CD4-positive, alpha-beta T cell treated with Interleukin-17A for 4 hours (primary cell): ENCODE results near the gene DUS2.

Source experiments
- DNase-seq: peaks from one replicate; pipeline ENCODE4 v3.0.0-alpha.2; 2020; ENCODE audit warnings: mixed read lengths

DUS2 gene

GRCh38 chr16:68047987-68048386, 24.9 kb downstream of the DUS2 start:
- DNase-seq = no peak

DNA sequence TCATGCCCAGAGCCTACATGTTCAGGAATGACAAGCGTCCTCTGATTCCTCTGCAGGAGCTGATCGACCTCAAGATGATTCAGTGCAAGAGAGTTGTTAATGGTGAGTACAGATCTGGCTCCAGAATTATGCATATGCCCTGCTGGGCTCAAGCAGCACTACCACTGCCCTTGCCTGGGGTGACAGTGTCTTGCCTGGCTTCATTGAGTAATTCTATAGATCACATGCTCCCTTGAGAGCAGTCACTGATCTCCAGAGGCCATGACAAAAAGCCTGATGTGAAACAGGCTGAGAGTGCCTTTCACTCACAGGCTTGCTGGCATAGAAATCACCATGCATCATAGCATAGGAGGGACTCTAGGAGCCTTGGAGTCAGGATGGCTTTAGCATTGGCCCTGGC, 26.4 kb downstream of the DUS2 start:
- no peak for DNase-seq

DNA sequence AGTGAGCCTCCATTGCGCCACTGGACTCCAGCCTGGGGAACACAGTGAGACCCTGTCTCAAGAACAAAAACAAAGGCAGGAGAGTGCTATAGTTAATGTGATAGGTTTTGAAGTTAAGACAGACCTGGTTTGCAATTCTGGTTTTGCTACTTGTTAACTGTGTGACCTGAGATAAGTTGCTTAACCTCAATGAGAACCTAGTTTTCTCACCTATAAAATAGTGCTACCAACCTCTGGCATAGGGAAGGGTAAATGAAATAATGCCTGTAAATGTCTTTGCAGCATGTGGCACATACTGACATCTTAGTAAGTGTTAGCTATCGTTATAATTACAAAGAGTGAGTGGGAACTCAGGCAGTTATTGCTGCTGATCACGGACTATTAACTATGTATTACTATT, 32.3 kb downstream of the DUS2 start:
- DNase-seq = no peak

DNA sequence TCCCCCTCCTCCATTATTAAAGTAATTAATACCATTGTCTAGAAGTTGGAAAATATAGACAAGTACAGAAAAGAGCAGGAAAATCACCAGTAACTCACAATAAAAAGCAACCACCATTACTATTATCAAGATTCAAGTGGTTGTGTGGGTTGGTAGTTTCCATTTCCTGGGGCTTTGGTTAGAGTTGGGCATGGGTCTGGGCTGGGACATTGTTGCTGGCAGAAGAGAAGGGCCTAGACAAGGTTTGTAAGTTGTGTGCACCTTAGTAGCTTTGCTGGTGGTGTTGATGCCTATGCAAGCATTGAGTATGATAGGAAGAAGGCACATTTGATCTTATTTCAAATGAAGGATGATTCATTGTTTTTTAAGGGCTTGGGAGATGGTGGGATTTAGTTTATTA, 36.7 kb downstream of the DUS2 start:
- DNase-seq = no peak

- DNase-seq = no peak
Observed at GRCh38 chr16:68061396-68061795, 38.3 kb downstream of the DUS2 start.

DNA sequence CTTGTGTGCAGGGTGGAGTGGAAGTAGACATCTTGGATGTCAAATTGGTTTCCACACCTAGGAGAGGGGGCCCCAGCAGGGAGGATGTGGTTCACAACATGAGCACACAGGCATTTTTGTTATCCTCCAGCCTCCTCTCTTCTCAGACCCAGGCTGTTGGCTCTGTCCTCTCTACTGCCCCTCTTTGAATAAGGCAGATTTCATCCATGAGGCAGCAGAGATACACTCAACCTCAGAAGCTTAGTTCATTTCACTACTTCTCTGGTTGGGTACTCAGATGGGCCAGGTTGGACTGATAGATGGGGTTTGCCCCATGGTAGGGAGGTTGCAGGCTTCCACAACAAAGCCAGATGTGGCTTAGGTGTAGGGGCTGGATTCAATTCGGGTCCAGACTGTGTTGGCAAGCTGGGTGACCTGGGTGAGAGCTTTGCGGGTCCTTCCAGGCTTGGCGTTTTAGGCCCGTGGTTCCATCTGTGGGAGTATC, 39.9 kb downstream of the DUS2 start:
- DNase-seq = peak; percentile 52

DNA sequence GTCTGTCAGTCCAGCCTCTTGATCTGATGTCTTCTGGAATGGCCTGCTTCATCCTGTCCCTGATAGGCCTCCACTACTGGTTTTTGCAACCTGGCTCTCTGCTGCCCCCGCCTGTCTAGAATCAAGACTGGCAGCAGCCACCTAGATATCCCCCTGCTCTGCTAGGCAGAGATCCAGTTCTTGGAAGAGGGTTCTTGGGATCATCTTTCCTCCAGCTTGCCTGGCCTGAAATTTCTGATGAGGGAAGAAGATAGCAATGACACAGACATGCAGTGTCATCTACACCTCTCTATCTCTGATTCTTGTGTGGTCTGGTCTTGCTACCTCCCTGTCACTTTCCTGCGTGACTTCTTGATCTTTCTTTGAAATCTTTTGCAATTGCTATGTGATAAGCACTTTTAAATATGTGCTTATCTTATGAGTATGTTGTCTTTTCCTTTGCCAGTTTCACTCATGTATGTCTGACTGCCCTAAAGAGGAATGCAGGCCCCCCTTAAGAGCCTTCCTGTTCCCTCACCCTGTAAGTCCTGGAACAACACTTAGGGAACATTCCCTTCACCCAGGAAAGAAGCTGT, 41.8 kb downstream of the DUS2 start:
- peak; percentile 82 for DNase-seq

DNA sequence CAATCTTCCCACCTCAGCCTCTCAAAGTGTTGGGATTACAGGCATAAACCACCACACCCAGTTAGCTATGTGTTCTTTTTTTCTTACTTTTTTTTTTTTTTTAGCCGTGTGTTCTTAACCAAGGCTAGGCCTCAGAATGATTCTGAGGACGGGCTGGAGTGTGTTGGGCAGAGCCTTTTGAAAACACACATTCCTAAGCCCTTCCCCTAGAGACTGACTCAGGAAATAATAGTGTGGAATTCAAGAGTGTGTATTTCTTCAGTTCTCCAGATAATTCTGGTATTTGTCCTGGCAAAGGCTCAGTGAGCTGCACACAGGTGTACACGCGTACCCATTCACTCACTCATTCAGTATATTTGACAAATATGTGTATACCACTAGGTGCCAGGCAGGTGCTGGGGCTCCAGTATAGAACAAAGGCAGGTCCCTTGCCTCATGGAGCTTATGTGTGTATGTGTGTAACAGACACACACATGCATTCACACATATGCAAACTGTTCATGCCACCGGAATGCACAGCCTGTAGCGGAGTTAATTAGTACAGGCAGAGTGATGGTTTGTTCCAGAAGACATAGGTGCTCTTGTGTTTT, 42.7 kb downstream of the DUS2 start:
- no peak for DNase-seq

DNA sequence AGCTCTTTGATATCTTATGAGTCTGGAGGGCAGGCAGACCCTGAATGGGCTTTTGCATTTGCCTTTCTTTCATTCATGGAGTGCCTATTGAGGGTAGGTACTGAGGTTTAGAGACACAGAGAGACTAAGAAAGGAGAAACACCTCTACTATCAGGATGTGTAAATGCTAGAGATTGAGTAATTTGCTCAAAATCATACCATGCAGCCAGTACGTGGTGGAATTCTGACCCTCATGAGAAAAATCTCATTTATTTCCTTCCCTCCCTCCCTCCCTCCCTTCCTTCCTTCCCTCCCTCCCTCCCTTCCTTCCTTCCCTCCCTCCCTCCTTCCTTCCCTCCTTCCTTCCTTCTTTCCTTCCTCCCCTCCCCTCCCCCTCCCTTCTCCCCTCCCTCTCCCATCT, 43.7 kb downstream of the DUS2 start:
- no peak for DNase-seq

DNA sequence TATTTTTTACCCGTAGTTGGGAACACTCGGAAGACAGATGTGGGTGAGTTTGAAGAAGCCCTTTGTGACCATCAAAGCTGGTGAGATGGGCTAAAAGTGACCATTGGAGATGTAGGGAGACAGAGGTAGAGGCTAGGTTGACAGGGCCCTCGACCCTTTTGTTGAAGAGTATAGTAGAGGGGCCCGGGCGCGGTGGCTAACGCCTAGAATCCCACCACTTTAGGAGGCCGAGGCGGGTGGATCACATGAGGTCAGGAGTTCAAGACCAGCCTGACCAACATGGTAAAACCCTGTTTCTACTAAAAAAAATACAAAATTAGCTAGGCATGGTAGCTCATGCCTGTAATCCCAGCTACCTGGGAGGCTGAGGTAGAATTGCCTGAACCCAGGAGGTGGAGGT, 45.8 kb downstream of the DUS2 start:
- DNase-seq = no peak

DNA sequence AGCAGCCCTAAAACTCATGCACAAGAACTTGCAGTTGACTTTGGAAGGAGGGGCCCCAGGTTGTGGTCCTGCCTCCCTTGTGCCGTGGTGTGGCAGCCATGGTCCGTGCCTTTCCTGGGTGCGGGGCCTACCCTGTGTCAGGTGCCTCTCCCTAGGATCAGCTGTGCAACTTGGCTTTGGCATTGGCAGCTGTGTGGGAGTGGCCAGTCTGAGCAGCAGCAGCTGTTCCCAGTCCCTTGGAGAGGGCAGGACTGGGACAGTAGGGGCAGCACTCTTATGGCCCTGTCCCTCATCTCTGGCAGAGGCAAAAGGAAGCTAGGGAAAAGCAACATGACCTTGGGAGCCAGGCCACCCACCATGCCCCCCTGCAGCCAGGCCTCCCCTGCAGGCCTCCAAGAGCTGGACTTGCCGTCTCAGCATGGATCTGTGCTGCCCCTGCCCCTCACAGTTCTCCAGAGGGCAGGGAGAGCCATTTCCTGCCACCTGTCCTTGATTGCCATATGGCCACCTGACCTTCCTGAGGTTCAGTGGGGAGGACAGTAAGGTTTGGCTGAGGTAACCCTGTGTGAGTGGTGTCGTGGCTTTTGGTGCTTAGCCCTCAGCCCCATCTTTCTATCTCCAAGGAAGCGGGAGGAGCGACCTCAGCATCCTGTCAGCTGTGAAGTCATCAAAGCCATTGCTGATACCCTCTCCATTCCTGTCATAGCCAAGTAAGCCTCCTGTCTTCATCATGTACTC, 46.6 kb downstream of the DUS2 start:
- peak; percentile 71 for DNase-seq

GRCh38 chr16:68070249-68070730, 47.2 kb downstream of the DUS2 start:
- no peak for DNase-seq

DNA sequence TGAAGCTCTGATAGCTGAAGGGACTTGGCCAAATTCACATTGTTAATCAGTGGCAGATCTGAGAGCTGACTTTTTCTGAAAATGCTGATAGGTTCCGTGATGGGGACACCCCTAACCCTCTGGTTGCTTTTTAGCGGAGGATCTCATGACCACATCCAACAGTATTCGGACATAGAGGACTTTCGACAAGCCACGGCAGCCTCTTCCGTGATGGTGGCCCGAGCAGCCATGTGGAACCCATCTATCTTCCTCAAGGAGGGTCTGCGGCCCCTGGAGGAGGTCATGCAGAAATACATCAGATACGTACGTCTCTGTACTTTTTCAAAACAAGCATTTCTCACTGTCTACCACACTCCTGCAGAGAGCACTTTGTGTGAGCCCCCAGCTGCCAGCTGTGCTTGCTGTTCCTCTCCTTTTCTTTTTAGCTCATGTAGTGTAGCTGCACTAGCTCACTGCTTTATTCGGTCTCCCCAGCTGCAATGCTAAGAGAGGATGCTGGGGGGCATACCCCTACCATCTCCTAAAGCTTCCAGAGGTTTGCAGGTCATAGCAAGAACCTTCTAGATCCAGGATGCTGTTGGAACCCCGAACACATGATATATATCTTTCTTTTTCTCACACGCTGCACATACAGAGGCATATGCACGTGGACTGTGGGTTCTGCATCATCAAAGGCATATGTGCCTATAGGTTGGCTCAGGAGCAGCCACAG, 47.9 kb downstream of the DUS2 start:
- DNase-seq = no peak

DNA sequence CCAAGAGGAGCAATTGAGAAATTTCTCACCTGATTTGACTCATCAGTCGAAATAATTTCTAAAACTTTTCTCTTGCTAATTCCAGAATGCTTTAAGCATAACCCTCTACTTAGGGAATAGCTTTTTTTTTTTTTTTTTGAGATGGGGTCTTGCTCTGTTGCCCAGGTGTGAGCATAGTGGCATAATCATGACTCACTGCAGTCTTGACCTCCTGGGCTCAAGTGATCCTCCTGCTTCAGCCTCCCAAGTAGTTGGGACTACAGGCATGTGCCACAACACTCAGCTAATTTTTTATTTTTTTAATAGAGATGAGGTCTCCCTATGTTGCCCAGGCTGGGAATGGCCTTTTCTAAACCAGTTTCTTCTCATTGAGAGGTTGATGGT, 48.4 kb downstream of the DUS2 start:
- DNase-seq = no peak

DNA sequence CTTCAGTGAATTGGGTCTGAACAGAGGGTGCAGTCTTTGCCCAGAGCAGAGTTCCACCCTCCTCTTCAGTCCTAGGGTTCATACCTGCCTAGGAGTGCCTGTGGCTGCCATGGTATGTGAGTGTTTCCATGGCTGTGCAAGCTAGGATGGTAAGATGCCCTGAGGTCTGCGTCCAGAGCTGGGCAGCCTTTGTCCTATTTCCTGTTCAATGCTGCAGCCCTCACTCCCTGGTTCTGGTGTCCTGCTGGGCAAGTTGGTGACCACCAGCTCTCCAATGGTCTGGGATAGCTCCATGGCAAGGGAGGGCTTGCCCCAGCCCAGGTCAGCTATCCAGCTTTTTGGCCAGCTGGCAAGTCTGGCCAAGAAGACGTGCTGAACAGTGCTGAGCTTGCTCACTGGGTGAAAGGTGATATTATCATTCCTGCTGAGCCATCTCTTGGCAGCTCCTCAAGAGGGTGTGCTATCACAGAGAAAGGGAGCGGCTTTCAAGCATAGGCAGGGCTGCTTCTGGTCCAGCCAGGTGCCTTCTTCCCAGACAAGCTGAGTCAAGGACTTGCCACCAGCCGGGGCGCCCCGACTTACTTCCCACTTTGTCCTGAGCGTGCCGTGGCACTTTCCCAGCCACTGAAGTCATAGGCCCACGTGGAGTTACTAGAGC, 49.1 kb downstream of the DUS2 start:
- no peak for DNase-seq

DNA sequence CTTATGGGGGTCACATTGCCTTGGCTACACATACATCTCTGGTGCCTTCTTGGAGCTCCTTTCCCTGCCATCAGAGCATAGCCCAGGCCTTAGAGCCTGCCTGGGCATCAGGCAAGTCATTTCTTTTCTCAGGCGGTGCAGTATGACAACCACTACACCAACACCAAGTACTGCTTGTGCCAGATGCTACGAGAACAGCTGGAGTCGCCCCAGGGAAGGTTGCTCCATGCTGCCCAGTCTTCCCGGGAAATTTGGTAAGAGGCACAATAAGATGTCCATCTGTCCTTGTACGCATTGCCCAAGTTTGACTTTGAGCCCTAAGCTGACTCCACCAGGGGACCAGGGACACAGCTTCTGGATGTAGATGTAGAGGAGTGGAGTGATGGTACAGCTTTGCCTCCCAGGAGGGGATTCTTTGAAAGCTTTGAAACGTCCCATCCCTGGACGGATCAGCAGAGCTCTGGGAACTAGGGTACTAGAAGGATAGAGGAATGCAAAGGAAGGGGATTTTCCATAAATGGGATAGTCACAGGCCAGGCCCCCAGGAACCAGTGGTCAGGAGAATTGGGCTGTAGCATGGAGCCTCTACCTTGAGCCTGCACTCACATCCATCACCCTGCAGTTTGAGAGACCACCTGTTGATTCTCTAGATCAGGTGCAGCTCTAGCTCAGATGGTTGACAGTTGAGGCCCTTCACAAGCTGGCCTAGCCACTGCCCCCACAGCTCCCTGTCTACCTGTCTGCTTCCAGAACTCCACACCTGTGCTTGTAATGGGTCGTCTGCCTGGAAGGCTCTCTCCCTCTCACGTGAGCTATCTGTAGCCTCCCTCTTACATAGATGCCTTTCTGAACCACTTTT, 51.0 kb downstream of the DUS2 start:
- no peak for DNase-seq

DNA sequence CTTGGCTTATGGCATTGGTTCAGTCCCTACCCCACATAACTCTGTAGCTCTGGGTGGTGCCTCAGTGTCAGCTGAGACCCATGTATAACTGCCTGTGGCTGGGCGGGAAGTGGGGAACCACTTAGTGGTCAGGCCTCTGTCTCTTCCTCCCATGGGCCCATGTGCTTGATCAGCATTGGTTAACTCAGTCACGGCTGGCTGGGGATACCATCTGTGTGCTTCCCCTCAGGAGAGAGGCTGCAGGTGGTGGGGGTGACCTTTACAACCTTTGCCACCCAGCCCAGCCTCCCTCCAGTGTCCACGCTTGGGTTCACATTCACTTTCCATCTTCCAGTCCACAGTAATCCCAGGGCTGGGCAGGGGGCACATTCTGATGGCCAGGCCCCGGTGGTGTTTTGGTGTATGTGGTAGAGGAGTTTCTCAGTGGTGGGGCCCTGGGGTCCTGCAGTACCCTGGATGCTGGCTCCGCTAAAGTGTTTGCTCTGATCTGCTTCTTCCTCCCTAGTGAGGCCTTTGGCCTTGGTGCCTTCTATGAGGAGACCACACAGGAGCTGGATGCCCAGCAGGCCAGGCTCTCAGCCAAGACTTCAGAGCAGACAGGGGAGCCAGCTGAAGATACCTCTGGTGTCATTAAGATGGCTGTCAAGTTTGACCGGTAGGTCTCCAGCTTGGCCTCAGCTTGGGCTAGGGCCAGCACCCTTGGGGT, 51.9 kb downstream of the DUS2 start:
- DNase-seq = peak; percentile 70

DNA sequence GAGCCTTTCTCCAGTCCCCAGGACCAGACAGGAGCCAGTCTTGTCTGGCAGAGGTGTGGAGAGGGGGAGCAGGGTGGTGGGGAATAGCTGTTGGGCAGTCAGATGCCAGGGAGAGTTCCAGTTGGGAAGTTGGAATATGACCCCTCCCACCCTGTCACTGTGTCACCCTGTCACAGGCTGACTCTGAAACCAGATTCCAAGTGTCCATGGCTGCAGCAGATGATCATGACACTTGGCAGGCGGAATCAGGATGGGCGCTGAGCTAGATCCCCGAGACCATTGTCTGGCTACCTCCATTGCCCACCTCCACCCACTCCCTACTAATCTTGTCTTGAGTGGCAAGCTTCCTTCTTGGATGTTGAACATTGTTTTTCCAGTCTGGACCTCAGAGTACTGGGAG, 52.9 kb downstream of the DUS2 start:
- no peak for DNase-seq

DNA sequence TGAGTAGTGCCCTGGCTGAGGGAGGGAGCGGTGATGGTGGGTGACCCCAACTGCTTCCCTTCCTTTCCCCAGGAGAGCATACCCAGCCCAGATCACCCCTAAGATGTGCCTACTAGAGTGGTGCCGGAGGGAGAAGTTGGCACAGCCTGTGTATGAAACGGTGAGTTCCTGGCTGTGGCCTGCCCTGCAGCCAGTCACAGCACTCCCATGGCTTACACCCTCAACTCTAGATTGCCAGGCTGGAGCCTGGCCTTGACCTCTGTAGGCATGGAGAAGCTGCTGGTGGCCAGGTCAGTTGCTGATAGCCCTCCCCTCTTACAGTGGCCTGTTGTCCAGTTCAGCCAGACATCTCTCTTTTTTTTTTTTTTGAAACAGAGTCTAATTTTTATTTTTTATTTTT, 53.5 kb downstream of the DUS2 start:
- no peak for DNase-seq

- no peak for DNase-seq
Observed at GRCh38 chr16:68077866-68078700, 55.0 kb downstream of the DUS2 start.
